ENCODE data around the gene KCTD11.

KCTD11 gene

GRCh38 chr17:7352910-7353635 lies 1.1 kb downstream of the KCTD11 start:
- no peaks in the 10 kb centered on the region for H3K36me3 ChIP-seq
- intact Hi-C loops (cut with DNase I; ENCODE audit: low total_unique reads): loop anchor here (1.0 to 5.0 kb wide), 3 partner anchors 84 to 209 kb away; partner anchors contain the start of genes FGF11, SENP3 and TMEM102
- TF ChIP-seq, protein P1, sequence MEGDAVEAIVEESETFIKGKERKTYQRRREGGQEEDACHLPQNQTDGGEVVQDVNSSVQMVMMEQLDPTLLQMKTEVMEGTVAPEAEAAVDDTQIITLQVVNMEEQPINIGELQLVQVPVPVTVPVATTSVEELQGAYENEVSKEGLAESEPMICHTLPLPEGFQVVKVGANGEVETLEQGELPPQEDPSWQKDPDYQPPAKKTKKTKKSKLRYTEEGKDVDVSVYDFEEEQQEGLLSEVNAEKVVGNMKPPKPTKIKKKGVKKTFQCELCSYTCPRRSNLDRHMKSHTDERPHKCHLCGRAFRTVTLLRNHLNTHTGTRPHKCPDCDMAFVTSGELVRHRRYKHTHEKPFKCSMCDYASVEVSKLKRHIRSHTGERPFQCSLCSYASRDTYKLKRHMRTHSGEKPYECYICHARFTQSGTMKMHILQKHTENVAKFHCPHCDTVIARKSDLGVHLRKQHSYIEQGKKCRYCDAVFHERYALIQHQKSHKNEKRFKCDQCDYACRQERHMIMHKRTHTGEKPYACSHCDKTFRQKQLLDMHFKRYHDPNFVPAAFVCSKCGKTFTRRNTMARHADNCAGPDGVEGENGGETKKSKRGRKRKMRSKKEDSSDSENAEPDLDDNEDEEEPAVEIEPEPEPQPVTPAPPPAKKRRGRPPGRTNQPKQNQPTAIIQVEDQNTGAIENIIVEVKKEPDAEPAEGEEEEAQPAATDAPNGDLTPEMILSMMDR (IDR thresholded peaks at IDR 0.05): no peak
- DNase-seq: no peak
- peak overlapping the region; percentile 86 to 91 for H3K4me3 ChIP-seq
- no peaks in the 10 kb centered on the region for H3K9me3 ChIP-seq
- peak overlapping the region; percentile 99 for H3K27ac ChIP-seq
- H3K27me3 ChIP-seq: no peaks in the 10 kb centered on the region
- H3K4me1 ChIP-seq: peaks cover 0 to 68% (median 41%) of the 10 kb centered on the region in 4 donors

- peaks cover 0 to 57% (median 38%) of the 10 kb centered on the region in 4 donors for H3K4me1 ChIP-seq
- no peak for DNase-seq
- TF ChIP-seq, protein P1 (IDR thresholded peaks at IDR 0.05): no peak
- intact Hi-C loops (cut with DNase I; ENCODE audit: low total_unique reads): loop anchor here (5.0 kb wide), 2 partner anchors 83 to 208 kb away; partner anchors contain the start of genes FGF11, SENP3 and TMEM102
- H3K4me3 ChIP-seq: no peak overlapping the region
- H3K36me3 ChIP-seq: no peaks in the 10 kb centered on the region
- H3K9me3 ChIP-seq: no peaks in the 10 kb centered on the region
- no peaks in the 10 kb centered on the region for H3K27me3 ChIP-seq
- peak overlapping the region in 1 of 2 donors; percentile 99 for H3K27ac ChIP-seq
These were observed 2.4 kb downstream of the KCTD11 start for GRCh38 chr17:7354262-7354843.

DNA sequence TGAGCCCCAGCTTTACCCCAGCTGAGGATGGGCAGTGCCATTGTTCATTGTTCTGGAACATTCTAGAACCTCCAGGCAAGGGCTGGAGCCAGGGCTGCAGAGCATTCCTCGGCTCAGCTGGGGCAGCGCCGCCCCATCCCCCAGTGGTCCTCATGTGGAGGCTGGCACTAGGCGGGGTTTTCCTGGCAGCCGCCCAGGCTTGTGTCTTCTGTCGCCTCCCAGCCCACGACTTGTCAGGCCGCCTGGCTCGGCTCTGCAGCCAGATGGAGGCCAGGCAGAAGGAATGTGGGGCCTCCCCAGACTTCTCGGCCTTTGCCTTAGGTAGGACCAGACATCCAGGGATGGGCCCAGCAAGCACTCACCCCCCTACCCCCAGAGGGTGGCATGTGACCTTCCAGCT lies 3.1 kb downstream of the KCTD11 start, which contains the start of gene TMEM95:
Gene TMEM95 (plus strand): TSS at position 104 of the 400 bp plus-strand sequence. CDS start 49 bp downstream, at position 153.
- TF ChIP-seq, protein P1 (IDR thresholded peaks at IDR 0.05): no peak
- no peak for DNase-seq
- Histone ChIP-seq H3K27ac (peak within 1 kb of the TSS in 1 of 2 donors; percentile 99), H3K36me3 (no peaks in the 10 kb centered on the region), H3K4me1 (peaks cover 0 to 50% (median 31%) of the 10 kb centered on the region in 4 donors), H3K9me3 (no peaks in the 10 kb centered on the region), H3K27me3 (no peaks in the 10 kb centered on the region), H3K4me3 (no peak within 1 kb of the TSS)
- intact Hi-C loops (cut with DNase I; ENCODE audit: low total_unique reads): no loop called here

DNA sequence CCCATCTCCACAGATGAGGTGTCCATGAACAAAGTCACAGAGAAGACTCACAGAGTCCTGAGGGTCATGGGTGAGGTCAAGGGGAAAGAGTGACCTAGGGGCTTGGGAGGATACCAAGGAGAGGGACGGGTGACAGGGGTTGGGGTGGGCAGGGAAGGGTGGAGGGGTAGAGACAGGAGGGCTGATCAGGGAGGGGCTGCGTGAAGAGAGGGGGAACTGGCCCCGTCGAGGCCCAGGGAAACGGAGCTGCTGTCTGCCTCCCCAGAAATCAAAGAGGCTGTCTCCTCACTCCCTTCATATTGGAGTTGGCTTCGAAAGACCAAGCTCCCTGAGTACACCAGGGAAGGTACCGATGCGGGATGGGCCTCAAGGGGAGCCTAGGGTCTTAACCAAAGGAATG lies 3.6 kb downstream of the KCTD11 start:
- Histone ChIP-seq H3K27ac (no peak overlapping the region), H3K9me3 (no peaks in the 10 kb centered on the region), H3K27me3 (no peaks in the 10 kb centered on the region), H3K4me1 (peaks cover 0 to 44% (median 31%) of the 10 kb centered on the region in 4 donors), H3K4me3 (no peak overlapping the region), H3K36me3 (no peaks in the 10 kb centered on the region)
- TF ChIP-seq, protein P1 (IDR thresholded peaks at IDR 0.05): no peak
- no peak for DNase-seq
- intact Hi-C loops (cut with DNase I; ENCODE audit: low total_unique reads): no loop called here

DNA sequence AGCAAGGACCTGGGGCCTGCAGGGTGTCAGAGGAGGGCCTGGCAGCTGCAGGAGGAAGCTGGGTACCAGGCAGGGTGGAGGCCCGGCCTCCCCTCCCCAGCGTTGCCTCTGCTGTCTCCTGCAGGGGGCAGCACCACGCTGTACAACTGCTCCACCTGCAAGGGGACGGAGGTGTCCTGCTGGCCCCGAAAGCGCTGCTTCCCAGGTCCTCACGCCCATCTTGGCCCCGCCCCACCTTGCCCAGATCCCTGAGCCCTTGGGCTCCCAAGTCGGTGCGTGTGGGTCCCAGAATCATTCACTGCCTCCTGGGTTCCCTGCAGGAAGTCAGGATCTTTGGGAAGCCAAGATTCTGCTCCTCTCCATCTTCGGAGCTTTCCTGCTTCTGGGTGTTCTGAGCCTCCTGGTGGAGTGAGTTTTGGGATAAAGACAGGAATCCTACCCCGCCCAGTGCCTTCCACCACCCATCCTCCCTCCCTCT lies 4.1 kb downstream of the KCTD11 start:
- H3K36me3 ChIP-seq: no peaks in the 10 kb centered on the region
- H3K27me3 ChIP-seq: no peaks in the 10 kb centered on the region
- H3K4me1 ChIP-seq: peaks cover 0 to 43% (median 31%) of the 10 kb centered on the region in 4 donors
- TF ChIP-seq, protein P1 (IDR thresholded peaks at IDR 0.05): peak; percentile 72 to 86
- H3K27ac ChIP-seq: no peak overlapping the region
- intact Hi-C loops (cut with DNase I; ENCODE audit: low total_unique reads): no loop called here
- DNase-seq: peak; percentile 75 to 87
- H3K9me3 ChIP-seq: no peaks in the 10 kb centered on the region
- H3K4me3 ChIP-seq: no peak overlapping the region
